Measurements from ENCODE around the gene C15orf40.
A peak's percentile ranks its signal among the peaks of the same experiment; 100 is the strongest.

Gene C15orf40

DNA sequence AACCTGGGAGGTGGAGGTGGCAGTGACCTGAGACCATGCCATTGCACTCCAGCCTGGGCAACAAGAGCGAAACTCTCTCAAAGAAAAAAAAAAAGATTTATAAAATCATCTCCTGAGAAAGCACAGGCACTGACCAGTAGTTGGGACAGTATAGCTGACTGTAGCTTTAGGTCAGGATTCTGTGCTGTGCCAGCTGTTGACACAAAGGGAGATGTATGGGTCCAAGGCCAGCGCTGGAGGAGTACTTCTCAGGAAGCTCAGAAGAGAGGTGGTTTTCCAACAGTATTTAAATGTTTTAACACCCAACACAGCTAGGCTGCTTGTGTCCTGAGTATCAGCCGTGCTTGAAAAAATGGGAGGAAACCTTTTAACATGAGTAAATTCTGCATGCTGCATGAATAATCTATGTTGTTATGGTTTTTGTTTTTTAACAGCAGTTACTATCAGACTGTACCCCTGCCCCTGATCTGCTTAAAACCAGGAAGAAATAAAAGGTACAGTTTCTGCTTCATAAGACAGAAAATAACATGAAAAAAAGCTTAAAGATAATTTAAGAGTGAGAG is 18.9 kb downstream of the C15orf40 start:
- DNase-seq, result no peak

- DNase-seq, result no peak
These were observed 25.0 kb downstream of the C15orf40 start for GRCh38 chr15:82986442-82986780.

GRCh38 chr15:82985688-82986441 is 25.6 kb downstream of the C15orf40 start, which contains the start of gene RAMAC:
Gene RAMAC, plus strand, starts transcription at chr15:82986210. Its CDS starts 2,809 bp downstream, at chr15:82989019.
- peak; percentile 92 for DNase-seq

GRCh38 chr15:82980981-82981380 is 30.5 kb downstream of the C15orf40 start:
- no peak for DNase-seq

- no peak for DNase-seq
These were observed 31.7 kb downstream of the C15orf40 start for GRCh38 chr15:82979726-82980125.

DNA sequence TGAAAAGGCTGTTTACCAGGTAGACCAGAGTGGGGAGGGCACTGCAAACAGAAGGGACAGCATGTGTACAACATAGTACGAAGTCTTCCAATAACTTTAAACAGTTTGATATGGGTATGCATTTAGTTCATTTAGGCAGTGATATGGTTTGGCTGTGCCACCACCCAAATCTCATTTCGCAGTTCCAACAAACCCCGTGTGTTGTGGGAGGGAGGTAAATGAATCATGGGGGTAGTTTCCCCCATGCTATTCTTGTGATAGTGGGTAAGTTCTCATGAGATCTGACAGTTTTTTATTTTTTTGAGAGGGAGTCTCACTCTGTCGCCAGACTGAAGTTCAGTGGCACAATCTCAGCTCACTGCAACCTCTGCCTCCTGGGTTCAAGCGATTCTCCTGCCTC is 33.0 kb downstream of the C15orf40 start:
- DNase-seq, result no peak

- DNase-seq, result no peak
These were observed 34.4 kb downstream of the C15orf40 start for GRCh38 chr15:82977076-82977475.

DNA sequence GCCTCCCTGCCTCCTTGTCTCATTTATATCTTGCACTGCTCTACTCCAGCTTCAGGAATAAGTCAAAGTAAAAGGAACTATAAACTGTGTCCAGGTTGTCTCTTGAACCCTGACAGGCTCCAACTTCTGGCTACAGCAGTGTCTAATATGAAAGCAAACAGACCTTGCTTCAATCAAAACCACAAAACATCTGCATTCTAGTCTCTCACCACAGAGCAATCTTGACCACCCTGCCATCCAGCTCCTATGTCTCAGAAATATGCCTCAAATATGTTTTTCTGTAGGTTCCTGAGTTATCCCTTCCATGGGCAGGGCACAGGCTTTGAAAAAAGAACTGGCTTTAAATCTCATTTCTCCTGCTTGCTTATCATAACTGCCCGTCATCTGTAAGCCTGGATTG is 38.4 kb downstream of the C15orf40 start:
- no peak for DNase-seq

DNA sequence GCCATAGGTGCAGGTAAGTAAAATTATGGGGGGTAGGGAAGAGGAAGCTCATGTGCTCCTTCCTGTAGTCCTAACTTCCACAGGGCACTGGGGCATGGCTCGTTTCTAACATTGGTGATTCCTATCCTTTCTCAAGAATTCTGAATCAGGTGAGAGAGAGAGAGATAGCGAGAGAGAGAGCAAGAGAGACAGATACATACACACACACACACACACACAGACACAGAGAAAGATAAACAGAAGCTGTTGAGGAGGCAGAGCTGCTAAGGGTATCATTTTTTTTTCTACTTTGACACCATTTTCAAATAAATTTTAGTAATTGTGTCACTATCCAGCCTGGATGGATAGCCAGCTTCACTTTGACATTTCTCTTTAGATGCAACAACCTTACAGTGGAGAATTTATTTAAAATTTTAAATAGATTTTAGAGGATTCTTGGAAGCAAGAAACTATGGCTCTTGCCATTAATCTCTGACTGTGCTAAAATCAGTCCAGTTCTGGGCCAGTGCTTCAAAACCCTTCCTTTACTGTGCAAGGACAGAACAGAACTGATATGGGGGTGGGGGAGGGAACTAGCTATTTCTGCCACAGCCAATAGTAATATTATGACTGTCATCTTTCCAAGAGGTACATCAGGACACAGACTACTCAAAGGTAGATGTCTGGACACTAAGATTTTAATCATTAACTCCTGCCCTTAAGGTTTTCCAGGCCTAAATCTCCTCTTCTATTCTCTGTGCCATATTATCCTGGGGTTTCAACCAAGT is 40.0 kb downstream of the C15orf40 start:
- DNase-seq, result no peak

DNA sequence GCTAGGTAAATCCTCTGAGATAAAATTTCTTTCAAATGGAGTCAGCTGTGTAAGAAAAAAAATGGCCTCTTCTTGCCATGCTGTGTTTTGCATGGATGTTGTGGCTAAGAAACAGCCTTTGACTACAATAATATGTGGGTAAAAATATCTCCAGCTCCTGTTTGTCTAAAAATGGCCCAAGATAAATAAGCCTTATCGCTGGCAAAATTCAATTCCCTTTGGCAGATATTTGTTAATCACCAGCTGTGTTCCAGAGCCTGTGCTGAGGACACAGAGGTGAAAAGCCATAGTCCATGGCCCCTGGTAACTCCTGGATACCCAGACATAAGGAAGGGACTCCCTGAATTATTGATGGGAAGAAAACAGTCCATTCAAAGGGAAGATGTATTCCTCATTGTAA is 40.7 kb downstream of the C15orf40 start:
- no peak for DNase-seq

DNA sequence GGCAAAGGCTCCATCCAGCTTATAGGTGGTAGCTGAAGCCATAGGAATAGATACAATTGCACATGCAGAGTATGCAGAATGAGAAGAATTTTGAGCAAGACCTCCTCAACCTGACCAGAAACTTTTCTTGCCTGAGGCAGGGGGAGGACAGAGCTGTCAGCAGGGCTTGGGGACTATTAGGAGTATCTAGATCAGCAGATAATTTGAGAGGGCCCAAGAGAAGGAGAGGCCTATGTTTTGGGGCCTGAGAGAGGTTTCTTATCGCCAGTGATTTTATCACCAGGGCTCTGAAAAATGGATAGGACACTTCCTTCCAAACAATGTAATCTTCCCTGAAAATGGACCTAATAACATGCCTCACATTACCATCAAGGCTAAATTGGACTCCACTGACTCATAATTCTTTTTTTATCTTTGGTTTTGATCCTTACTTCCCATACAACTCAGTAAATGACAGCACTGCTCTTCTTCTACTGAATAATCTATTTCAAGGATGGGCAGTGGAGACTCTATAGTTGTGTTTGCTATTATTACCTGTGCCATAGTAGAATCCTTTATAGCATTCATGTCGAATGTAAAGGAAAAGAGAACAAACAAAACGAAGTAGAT is 41.3 kb downstream of the C15orf40 start:
- no peak for DNase-seq

DNA sequence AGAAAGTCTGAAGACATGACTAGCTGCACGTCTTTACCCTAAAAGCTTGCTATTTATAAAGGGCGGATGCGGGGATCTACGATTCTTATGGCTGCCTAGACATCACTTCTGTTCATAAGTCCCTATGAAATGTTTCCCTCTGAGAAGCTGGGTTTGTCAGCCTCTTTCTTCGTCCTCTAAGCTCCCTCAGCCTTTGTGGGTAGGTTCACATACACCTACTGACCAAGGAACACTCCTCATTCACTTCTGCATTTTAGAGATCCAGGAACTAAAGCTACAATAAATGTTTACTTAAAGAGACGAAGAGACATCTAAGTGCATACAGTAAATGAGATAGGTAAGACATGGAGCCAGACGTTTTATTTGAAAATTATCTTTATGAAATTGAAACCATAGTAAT is 42.1 kb downstream of the C15orf40 start:
- no peak for DNase-seq

DNA sequence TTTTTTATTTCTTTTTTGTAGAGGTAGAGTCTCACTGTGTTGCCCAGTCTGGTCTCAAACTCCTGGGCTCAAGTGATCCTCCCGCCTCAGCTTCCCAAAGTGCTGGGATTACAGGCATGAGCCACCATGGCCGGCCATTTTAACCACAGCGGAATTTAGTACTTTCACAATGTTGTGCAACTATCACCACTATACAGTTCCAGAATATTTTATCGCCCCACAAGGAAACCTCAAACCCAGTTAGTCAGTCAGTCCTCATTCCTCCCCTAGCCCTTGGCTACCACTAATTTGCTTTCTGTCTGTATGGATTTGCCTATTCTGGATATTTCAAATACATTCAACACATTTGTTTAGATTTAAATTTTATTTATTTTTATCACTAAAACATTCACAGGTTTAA is 43.4 kb downstream of the C15orf40 start:
- no peak for DNase-seq

- DNase-seq, result no peak
These were observed 44.8 kb downstream of the C15orf40 start for GRCh38 chr15:82966671-82967071.

- no peak for DNase-seq
These were observed 46.5 kb downstream of the C15orf40 start for GRCh38 chr15:82964890-82965289.

DNA sequence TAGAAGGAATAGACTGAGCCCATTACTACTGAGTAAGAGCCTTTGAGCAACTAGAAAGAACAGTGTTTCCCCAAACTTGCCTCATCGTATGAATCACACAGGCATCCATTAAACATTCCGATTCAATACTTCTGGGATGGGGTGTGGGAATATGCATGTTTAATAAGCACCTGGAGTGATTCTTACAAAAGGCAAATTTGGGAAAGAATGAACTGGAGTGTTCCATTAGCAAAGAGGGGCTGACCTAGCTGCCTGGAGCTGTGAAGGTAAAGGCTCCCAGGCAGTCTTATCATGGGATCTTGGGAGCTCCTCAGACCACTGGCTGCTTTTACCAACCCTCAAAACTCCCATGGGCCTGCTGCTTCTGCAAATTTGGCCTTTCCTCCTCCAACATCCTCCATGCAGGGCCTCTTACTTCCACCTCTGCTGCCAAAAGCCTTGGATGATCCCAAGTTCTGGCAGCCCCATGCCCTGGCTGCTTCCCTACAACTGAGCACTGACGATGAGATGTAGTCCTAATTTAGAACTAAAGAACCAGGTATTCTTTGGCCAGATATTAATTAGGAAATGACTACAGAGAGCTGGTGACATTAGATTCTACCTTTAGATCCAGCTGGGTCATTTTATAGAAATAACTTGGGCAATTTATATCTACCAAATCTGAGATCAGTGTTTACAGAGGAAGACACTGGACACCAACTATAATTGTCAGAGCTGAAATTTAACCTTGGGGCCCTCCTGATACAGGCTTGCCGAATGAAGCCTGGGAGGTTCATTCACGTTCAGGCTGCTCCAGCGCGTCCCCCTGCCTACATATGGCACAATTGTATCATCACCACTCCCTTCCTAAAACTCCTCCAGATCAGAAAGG is 47.7 kb downstream of the C15orf40 start:
- DNase-seq, result no peak

DNA sequence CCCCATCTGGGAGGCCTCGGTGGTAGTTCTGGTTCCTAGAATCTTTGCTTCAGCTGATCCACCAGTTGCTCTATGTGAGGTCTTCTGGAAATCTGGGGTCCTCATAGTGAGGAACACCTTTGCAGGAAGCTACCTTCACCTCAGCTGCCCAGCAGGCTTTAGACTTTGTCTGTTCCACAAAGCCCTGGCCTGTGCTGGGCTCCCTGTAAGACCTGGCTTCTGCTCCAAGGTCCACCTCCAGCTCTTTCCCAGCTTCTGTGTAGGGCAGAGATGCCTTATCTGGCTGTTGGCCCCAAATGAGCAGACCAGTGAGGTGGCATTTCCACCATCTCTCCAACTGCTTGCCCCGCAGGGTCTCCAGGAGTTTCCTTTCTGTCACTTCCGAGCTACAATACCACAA is 50.7 kb downstream of the C15orf40 start:
- no peak for DNase-seq

DNA sequence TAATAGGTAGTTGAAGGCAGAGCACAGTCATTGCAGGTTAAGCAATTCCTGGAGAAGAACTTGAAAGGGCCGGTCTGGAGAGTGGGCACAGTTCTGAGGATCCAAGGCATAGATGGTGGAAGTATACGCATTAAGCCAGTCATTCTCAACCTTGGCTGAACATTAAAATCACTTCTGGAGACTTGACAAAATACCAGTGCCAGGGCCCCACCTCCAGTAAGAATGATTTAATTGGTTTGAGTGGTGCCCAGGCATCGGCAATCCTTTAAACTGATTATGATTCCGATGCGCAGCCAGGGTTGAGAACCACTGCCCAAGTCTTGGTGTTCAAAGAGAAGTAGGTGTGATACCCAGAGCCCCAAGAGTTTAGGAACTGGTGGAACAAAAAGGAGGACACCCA is 52.0 kb downstream of the C15orf40 start:
- no peak for DNase-seq

DNA sequence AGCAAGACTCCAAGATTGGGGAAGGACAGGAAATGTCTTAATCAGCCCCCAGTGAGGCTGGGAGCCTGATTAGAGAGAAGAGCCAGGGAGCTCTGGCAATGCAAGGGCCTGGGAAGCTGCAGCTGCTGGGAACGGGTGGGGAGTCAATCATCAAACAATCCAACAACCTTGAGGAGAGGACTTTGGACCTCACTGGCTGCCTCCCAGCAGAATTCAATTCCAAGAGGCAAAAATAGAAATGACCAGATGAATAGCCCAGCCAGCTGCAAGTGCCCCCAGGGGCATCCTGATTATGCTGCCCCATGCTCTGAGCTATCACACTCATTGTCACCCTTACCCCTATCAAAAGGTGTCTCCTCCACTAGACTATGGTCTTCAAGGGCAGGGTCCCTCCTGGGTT is 52.8 kb downstream of the C15orf40 start:
- DNase-seq, result no peak

- DNase-seq, result no peak
These were observed 59.0 kb downstream of the C15orf40 start, which contains the start of gene HOMER2 for GRCh38 chr15:82952158-82953081. Gene HOMER2, minus strand, starts transcription at chr15:82952720. Its CDS starts 185 bp downstream, at chr15:82952535.

DNA sequence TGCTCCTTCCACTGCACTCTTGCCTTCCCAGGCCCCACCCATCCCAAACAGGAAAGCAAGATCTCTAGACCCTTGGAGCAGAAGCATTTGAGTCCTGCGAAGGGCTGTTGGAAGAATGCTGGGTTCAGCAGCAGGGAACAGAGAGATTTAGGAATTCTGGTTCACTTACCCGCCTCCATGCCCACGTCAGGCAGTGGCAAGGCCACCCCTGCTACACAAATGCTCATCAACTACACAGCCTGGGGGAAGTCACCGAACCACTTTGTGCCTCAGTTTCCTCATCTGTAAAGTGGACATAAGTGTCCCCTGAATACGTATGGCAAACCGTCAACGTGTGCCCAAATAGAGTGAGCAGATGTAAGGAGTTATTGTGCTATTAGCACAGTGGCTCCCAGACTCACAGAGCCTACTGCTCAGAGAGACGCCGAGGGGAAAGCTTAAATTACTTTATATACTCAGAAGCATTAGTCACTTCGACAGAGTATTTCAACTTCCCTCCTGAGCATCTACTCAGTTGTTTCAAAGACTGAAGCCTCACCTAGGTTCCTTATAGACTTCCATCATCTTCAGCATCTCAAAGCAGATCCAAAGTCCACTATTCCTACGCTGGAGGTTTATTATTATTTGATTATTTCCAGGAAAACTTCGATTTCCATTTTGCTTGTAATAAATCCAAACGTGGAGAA is 59.8 kb downstream of the C15orf40 start:
- no peak for DNase-seq
